NCI-H2196 (cell line): ENCODE data around the gene MAB21L4.

ENCODE experiments used
- DNase-seq: peaks from one replicate; lab custom pipeline; 2025; ENCODE audit not compliant: unreplicated experiment; lab: John Stamatoyannopoulos, UW

MAB21L4 gene

GRCh38 chr2:240884745-240885144, 11.2 kb downstream of the MAB21L4 start:
- no peak for DNase-seq

- DNase-seq: no peak
Measured at GRCh38 chr2:240884221-240884620, 11.7 kb downstream of the MAB21L4 start.

- peak; percentile 30 for DNase-seq
Measured at GRCh38 chr2:240881913-240882312, 14.0 kb downstream of the MAB21L4 start.

- DNase-seq: no peak
Measured at GRCh38 chr2:240879105-240879504, 16.9 kb downstream of the MAB21L4 start.

- DNase-seq: no peak
Measured at GRCh38 chr2:240878341-240878936, 17.5 kb downstream of the MAB21L4 start.

- DNase-seq: no peak
Measured at GRCh38 chr2:240877460-240878340, 18.3 kb downstream of the MAB21L4 start.

- DNase-seq: no peak
Measured at GRCh38 chr2:240876475-240877251, 19.3 kb downstream of the MAB21L4 start.

- no peak for DNase-seq
Measured at GRCh38 chr2:240876035-240876474, 19.9 kb downstream of the MAB21L4 start.

- DNase-seq: no peak
Measured at GRCh38 chr2:240875228-240876034, 20.5 kb downstream of the MAB21L4 start.

- no peak for DNase-seq
Measured at GRCh38 chr2:240874715-240875227, 21.2 kb downstream of the MAB21L4 start.

- no peak for DNase-seq
Measured at GRCh38 chr2:240873805-240874714, 21.9 kb downstream of the MAB21L4 start.

- no peak for DNase-seq
Measured at GRCh38 chr2:240873098-240873788, 22.7 kb downstream of the MAB21L4 start.

- DNase-seq: no peak
Measured at GRCh38 chr2:240872317-240873097, 23.4 kb downstream of the MAB21L4 start.

- no peak for DNase-seq
Measured at GRCh38 chr2:240871071-240871958, 24.6 kb downstream of the MAB21L4 start.

- no peak for DNase-seq
Measured at GRCh38 chr2:240869956-240870875, 25.7 kb downstream of the MAB21L4 start.
